ACHN (cell line): ENCODE results near the gene DNAJC16.
"Not testable (repeated sequence)": the region's sequence is repeated elsewhere in the genome, so short reads cannot be mapped to it uniquely, and the experiment has no call there.

ENCODE experiments used
- DNase-seq: peaks from one replicate; pipeline ENCODE4 v3.0.0-alpha.2; 2015
- in situ Hi-C: cut with HindIII; loops from 2 replicates; pipeline ENCODE4 v1.10.0; 2017; ENCODE audit warnings: low sequenced_read_pairs, low pct_ligation_motif_present, low pct_unique_long_range_greater_than_20kb

Gene DNAJC16

GRCh38 chr1:15501208-15502032 is 25.2 kb upstream of the DNAJC16 start:
- peak; percentile 50 for DNase-seq
- in situ Hi-C loops = no loop called here

DNA sequence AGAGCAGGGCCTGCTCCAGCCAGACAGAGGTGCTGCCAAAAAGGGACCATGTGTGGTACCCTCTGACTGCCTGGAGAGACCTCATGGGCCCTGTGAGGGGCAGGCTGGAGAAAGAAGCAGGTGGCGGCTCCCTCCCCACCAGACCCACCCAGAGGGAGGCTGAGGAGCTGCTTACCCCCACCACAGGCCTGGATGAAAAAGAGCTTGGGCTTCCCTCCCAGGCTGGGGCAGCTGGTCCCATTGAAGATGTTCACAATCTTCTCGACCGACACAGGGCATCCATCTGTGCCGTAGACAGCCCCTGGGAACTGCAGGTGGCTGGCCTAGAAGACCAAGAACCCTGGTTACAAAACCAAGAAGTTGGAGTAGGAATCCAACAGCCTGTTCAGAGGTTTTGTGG is 22.2 kb upstream of the DNAJC16 start:
- no peak for DNase-seq
- in situ Hi-C loops = no loop called here

DNA sequence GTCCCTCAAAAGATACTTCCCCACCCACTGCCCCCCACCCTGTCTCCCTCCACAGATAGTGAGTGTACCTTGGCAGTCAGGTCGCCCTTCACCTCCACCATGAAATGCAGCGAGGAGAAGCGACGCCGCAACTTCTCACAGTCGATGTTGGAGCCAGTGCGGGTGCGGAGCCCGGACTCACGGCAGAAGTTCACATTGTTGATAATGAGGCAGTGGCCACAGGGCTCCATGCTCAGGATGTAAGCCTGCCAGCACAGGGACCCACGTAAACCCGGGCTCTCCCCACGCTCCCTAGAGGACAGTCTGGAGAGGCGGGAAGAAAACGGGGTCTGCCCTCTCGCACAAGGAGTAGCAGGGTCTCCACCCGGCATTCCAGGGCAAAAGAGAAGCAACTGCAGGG is 19.8 kb upstream of the DNAJC16 start:
- in situ Hi-C loops = no loop called here

GRCh38 chr1:15507278-15507677 is 19.4 kb upstream of the DNAJC16 start:
- no peak for DNase-seq
- in situ Hi-C loops = no loop called here

More for the DNA sequence above, 19.8 kb upstream of the DNAJC16 start:
- no peak for DNase-seq

GRCh38 chr1:15508700-15509487 is 17.8 kb upstream of the DNAJC16 start:
- DNase-seq = no peak
- in situ Hi-C loops = no loop called here

GRCh38 chr1:15509586-15509985 is 17.1 kb upstream of the DNAJC16 start:
- in situ Hi-C loops = no loop called here

GRCh38 chr1:15510611-15511405 is 15.8 kb upstream of the DNAJC16 start:
- in situ Hi-C loops = no loop called here
- DNase-seq = no peak

More at GRCh38 chr1:15509586-15509985, 17.1 kb upstream of the DNAJC16 start:
- DNase-seq = no peak

DNA sequence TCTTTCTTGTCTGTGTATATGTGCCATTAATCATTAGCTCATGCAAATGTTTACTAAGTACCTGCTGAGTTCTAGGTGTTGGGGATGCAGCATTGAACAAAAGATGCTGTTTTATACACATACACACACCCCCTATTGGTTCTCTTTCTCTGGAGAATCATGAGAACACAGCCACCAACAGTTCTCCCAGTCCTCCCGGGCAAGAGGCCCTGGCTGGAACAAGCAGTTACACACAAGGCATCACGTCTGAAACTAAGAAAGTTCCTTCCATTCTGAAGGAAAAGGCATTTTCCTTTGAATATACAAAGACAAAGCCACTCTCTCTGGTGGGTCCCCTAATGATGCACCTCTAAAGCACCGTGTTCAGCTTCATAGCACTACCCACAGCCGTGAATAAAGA is 13.5 kb upstream of the DNAJC16 start:
- no peak for DNase-seq
- in situ Hi-C loops = no loop called here

DNA sequence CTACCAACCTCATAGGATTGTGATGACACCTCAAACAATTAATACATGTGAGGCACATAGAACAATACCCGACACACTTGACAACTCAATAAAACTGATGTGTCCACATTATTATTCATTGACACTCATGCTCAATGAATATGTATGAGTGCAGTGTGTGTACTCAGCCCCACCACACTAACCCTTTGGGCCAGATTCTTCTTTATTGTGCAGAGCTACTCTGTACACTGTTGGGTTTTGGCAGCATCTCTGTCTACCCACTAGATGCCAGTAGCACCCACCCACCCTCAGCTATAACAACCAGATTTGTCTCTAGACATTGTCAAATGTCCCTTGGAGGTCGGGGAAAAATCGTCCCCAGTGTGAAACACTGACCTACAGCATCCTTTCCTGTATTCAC is 12.7 kb upstream of the DNAJC16 start:
- in situ Hi-C loops = no loop called here
- no peak for DNase-seq

DNA sequence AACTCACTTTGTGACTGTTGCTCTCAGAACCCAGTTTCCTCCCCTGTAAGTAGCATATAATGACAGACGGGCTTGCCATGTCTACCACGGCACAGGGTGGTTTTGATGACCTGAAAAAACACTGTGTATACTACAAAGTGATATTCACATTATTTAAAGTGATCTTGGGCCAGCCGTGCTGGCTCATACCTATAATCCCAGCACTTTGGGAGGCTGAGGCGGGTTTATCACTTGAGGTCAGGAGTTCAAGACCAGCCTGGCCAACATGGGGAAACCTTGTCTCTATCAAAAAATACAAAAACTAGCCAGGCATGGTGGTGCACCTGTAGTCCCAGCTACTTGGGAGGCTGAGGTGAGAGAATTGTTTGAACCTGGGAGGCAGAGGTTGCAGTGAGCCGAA is 12.1 kb upstream of the DNAJC16 start:
- in situ Hi-C loops = not testable (repeated sequence)

GRCh38 chr1:15515022-15515663 is 11.5 kb upstream of the DNAJC16 start:
- in situ Hi-C loops = no loop called here
- no peak for DNase-seq

More for the DNA sequence above, 12.1 kb upstream of the DNAJC16 start:
- DNase-seq = not testable (repeated sequence)

- in situ Hi-C loops = no loop called here
- DNase-seq = no peak
These were observed 7.0 kb upstream of the DNAJC16 start for GRCh38 chr1:15519625-15520024.

DNA sequence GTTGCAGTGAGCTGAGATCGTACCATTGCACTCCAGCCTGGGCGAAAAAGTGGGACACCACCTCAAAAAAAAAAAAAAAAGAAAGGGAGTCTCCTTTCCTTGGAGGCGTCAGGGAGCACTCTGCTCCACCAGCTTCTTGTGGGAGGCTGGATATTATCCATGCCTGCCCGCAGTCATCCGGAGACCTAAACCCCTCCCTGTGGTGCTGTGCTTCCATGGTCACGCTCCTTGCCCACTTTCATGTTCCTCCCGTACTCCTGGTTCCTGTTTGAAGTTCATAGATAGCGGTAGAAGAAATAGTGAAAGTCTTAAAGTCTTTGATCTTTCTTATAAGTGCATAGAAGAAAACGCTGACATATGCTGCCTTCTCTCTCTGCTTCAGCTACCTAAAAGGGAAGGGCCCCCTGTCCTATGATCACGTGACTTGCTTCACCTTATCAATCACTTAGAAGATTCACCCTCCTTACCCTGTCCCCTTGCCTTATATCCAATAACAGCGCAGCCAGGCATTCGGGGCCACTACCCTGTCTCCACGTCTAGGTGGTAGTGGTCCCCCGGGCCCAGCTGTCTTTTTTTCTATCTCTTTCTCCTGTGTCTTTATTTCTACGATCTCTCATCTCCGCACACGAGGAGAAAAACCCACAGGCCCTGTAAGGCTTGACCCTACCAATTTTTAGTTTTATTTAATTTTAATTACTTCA is 5.3 kb upstream of the DNAJC16 start:
- in situ Hi-C loops, DNase-seq: not testable (repeated sequence)

DNA sequence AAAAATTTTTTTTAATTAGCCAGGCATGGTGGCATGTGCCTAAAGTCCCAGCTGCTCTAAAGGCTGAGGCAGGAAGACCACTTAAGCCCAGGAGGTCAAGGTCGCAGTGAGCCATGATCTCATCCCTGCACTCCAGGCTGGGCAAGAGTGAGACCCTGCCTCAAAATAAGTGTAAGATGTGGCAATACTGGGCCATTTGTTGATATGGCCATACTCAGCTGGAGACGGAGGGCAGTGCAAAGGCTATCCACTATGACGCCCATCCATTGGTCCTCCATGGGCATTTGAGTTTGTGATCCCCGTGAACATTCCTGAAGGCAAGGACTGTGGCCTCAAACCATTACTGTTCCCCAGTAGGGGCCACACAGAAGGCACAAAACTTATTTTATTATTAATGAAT is 4.1 kb upstream of the DNAJC16 start:
- DNase-seq = no peak
- in situ Hi-C loops = no loop called here

DNA sequence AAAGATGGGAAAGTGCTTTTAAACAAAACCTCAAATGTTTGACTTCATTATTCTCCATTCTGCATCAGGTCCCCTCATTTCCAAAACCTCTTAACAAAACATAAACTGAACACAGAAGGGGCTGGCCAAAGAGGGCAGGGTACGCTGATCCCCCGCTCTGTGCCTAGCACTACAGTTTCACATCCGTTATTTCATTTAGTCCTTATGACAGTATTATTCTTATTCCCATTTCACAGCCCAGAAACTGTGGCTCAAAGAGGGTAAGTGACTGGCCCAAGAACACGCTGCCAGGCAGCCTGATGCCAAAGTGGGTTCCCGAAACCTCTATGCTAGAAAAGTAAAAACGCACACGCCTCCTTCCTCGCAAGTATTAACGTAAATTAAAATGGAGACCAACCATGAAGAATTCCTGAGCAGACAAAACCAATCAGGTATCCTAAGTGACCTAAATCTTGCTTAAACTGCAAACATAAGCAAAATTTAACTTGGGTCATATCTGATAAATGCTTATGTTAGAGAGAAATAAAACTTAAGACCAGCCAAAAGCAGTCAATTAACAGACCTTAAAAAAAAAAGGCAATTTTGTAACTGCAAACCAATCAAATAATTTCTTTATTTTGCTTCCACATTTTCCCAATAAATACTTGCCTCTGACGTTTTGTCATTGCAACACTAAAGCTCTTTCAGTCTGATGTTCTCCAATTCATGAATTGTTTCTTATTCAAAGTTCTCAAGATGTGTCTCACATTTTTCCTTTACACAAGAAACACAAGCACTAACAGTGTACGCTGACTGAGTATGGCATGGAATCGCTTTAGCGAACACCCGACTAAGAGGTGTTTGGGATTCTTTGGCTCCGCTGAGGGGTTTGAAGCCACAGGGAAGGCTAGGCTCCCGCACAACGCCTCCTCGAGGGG is 3.3 kb upstream of the DNAJC16 start:
- no peak for DNase-seq
- in situ Hi-C loops = no loop called here

GRCh38 chr1:15524021-15524282 is 2.7 kb upstream of the DNAJC16 start, which contains the start of gene CASP9:
CASP9 (minus strand) TSS chr1:15524215; CDS start chr1:15524200, 15 bp downstream.
- in situ Hi-C loops = no loop called here
- DNase-seq = no peak
